Stimulated activated naive B cell treated with anti-CD40 and anti-IgM and Interleukin-4, amounts not matched to agents 10 μg/mL and 1 μg/mL and 100 μg/mL, for 72 hours (primary cell): ENCODE measurements around the gene SPATA13.

Source experiments
- ATAC-seq, 2 donors: fragments of 150-1000 bp; cut with Tn5 transposase; replicated peaks; 2 replicates each; pipeline ENCODE4 v1.10.0; 2021; ENCODE audit warnings: moderate library complexity in 1 of 2
- DNase-seq: peaks from one replicate; pipeline ENCODE4 v3.0.0; 2021
- H3K27ac Mint-ChIP-seq: one replicate; pipeline ENCODE4 v1.8.0; 2022; ENCODE audit warnings: mild to moderate bottlenecking, mixed read lengths
- H3K27me3 Mint-ChIP-seq, 2 donors: one replicate each; pipeline ENCODE4 v1.8.0; 2022; ENCODE audit warnings: mixed read lengths in 2 of 2
- H3K36me3 Mint-ChIP-seq, 2 donors: one replicate each; pipeline ENCODE4 v1.8.0; 2022; ENCODE audit warnings: mixed read lengths in 2 of 2, mild to moderate bottlenecking in 1 of 2
- H3K4me1 Mint-ChIP-seq, 2 donors: one replicate each; pipeline ENCODE4 v1.8.0; 2022; ENCODE audit warnings: mixed read lengths in 2 of 2, mild to moderate bottlenecking in 1 of 2
- H3K4me3 Mint-ChIP-seq, 2 donors: one replicate each; pipeline ENCODE4 v1.8.0; 2022; ENCODE audit warnings: mild to moderate bottlenecking in 2 of 2, mixed read lengths in 2 of 2, moderate library complexity in 1 of 2
- H3K9me3 Mint-ChIP-seq, 2 donors: one replicate each; pipeline ENCODE4 v1.8.0; 2022; ENCODE audit warnings: mixed read lengths in 2 of 2, mild to moderate bottlenecking in 1 of 2

SPATA13 gene

GRCh38 chr13:24221007-24221406, 60.5 kb downstream of the SPATA13 start:
- no peak for ATAC-seq

GRCh38 chr13:24222756-24223155, 62.2 kb downstream of the SPATA13 start:
- Mint-ChIP-seq H3K36me3 (no peaks in the 10 kb centered on the region), H3K4me1 (peaks cover 11 to 25% of the 10 kb centered on the region in 2 donors), H3K9me3 (no peaks in the 10 kb centered on the region), H3K27ac (no peak overlapping the region), H3K27me3 (no peaks in the 10 kb centered on the region), H3K4me3 (no peak overlapping the region)
- DNase-seq, result no peak
- ATAC-seq, result no peak

More at GRCh38 chr13:24221007-24221406, 60.5 kb downstream of the SPATA13 start:
- DNase-seq, result no peak
- H3K27ac Mint-ChIP-seq, result no peak overlapping the region
- H3K4me1 Mint-ChIP-seq, result peaks cover 20 to 42% of the 10 kb centered on the region in 2 donors
- no peak overlapping the region for H3K4me3 Mint-ChIP-seq
- H3K36me3 Mint-ChIP-seq, result no peaks in the 10 kb centered on the region
- H3K27me3 Mint-ChIP-seq, result no peaks in the 10 kb centered on the region
- no peaks in the 10 kb centered on the region for H3K9me3 Mint-ChIP-seq

DNA sequence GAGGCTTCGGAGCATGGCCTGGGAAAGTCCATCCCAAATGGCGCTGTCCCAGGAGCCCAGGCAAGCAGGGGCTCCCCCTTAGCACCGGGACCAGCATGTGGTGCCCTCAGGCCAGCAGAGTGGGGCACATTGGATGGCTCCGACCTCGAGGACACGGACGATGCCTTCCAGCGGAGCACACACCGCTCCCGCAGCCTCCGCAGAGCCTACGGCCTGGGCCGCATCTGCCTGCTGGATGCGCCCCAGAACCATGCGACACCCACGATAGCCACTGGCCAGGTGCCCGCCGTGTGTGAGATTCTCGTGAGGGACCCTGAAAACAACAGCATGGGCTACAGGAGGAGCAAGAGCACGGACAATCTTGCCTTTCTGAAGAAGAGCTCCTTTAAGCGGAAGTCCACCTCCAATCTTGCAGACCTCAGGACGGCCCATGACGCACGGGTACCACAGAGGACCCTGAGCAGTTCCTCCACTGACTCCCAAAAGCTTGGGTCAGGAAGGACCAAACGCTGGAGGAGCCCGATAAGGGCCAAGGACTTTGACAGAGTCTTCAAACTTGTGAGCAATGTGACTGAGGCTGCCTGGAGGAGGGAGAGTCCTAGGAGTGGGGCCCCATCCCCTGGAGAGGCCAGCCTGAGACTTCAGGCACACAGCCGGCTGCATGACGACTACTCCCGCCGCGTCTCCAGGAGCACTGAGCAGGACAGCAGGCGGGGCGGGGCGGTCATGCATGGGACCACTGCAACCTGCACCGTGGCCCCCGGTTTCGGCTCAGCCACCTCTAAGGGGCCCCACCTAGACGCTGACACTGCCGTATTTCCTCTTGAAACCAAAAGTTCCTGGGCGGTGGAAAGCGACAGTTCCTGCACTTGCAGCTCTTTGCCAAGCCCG, 63.1 kb downstream of the SPATA13 start:
- DNase-seq (no peak), ATAC-seq (peak; percentile 56 to 63)
- H3K36me3 Mint-ChIP-seq, result no peaks in the 10 kb centered on the region
- H3K27ac Mint-ChIP-seq, result no peak overlapping the region
- peak overlapping the region; percentile 72 to 74 for H3K4me3 Mint-ChIP-seq
- H3K9me3 Mint-ChIP-seq, result no peaks in the 10 kb centered on the region
- peaks cover 8 to 22% of the 10 kb centered on the region in 2 donors for H3K4me1 Mint-ChIP-seq
- H3K27me3 Mint-ChIP-seq, result no peaks in the 10 kb centered on the region

DNA sequence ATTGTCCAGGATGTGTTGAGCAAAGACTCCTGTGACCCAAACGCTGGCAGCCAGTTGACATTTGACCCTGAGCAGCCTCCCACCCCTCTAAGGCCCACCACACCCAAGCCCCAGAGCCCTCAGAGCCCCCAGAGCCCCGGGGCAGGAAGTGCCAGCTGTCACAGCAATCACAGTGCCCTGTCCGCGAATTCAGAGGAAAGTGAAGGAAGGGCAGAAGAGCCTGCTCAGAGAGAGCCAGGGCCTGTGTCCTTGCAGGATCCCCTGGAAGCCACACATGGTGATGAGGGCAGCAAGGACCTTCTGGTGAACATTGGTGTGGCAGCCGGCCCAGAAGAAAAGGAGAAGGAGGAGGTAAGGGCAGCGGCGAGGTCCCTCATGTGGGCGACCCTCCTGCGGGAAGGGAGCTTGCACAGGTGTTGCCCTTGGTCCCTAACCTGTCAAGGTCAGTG, 63.7 kb downstream of the SPATA13 start:
- DNase-seq, result no peak
- Mint-ChIP-seq H3K4me3 (peak overlapping the region; percentile 72 to 74), H3K36me3 (no peaks in the 10 kb centered on the region), H3K4me1 (peaks cover 8 to 22% of the 10 kb centered on the region in 2 donors), H3K27ac (no peak overlapping the region), H3K27me3 (no peaks in the 10 kb centered on the region), H3K9me3 (no peaks in the 10 kb centered on the region)
- ATAC-seq, result peak; percentile 11 to 16

DNA sequence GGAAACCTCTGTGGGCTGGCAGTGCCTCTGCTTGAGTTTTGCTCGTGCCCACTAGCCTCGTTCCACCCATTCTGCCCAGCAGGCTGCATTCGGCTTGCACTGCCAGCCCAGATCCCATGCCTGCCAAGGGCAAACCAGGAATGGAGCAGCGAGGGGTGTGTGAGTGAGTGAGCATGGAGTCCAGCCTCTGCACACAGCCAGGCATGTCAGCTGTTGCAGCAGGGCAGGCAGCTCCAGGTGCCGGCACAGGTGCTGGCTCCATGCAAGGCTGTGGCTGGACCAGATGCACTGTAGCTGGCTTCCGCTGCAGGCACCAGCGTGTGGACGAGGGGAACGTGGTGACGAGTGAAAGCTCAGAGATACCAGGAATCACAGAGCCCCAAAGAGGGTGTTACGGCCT, 64.5 kb downstream of the SPATA13 start:
- H3K27ac Mint-ChIP-seq, result no peak overlapping the region
- no peak for ATAC-seq
- H3K4me1 Mint-ChIP-seq, result peaks cover 6 to 20% of the 10 kb centered on the region in 2 donors
- no peak overlapping the region for H3K4me3 Mint-ChIP-seq
- no peak for DNase-seq
- no peaks in the 10 kb centered on the region for H3K9me3 Mint-ChIP-seq
- no peaks in the 10 kb centered on the region for H3K27me3 Mint-ChIP-seq
- H3K36me3 Mint-ChIP-seq, result no peaks in the 10 kb centered on the region

DNA sequence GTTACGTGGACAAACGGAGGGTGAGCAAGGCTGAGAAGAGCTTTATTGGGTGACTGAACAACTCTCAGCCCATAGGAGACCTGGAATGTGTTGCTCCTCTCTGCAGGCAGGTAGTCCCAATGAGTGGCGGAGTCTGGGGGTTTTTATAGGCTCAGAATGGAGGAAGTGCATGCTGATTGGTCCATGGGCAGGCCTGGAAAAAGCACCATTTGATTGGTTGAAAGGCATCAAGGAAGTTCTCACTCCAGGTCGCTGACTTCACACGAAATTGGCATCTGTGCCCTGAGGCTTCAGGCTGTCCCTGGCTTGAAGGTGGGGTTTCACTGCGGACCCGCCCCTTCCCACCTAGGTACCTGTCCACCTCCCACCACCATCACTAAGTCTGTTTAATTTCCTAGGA, 65.4 kb downstream of the SPATA13 start:
- H3K27ac Mint-ChIP-seq, result no peak overlapping the region
- ATAC-seq (no peak), DNase-seq (no peak)

DNA sequence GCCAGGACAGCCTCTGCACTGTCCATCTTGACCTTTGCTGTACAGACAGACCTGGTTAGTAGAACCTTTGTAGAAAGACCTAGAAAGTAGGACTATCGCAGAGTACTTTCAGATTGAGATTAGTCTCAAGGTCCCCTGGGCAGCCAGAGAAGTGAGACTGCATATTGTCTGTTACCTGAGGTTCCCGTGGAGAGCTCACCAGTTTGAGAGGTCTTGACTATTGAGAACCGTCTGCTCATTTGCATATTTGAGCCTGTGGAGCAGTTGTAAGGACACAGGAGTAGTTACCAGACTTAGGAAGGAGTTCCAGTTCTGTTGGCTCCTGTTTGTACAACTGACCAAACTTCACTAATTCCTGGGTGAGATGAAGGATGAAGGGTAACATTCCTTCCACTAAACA, 66.2 kb downstream of the SPATA13 start:
- Mint-ChIP-seq H3K4me1 (peaks cover 6 to 29% of the 10 kb centered on the region in 2 donors), H3K4me3 (no peak overlapping the region), H3K27me3 (no peaks in the 10 kb centered on the region), H3K9me3 (no peaks in the 10 kb centered on the region), H3K36me3 (no peaks in the 10 kb centered on the region), H3K27ac (no peak overlapping the region)
- DNase-seq (no peak), ATAC-seq (no peak)

More for the DNA sequence above, 65.4 kb downstream of the SPATA13 start:
- no peaks in the 10 kb centered on the region for H3K27me3 Mint-ChIP-seq
- H3K9me3 Mint-ChIP-seq, result no peaks in the 10 kb centered on the region
- no peak overlapping the region for H3K4me3 Mint-ChIP-seq
- no peaks in the 10 kb centered on the region for H3K36me3 Mint-ChIP-seq
- H3K4me1 Mint-ChIP-seq, result peaks cover 6 to 27% of the 10 kb centered on the region in 2 donors

DNA sequence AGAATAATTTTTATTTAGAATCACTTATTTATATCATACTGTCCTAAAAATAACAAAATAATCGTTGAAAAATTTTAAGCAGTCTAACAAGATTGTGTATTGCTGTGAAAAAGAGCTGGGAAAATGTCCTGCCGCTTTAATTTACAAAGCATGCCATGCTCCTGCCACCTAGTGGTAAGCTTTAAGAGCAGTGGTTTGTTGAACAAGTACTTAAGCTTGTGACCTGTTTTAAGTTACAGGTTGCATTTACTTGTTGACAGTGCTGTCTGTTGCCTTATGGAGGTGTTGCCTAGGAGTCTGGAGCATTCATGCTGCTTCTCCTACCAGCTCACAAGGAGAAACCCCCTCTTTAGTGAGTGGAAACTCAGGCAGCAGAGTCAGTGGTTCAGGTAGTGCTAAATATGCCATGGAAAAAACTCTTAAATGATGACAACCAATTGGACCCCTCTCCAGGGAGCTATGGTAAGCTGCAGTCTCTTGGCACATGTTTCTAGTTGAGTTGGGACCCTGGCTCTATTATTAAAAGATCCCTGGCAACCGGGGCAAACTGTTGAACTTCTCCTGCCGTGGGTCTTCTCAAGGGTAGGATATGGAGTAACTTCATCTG, 68.4 kb downstream of the SPATA13 start:
- ATAC-seq (peak; percentile 48 to 58), DNase-seq (no peak)
- H3K9me3 Mint-ChIP-seq, result no peaks in the 10 kb centered on the region
- H3K27ac Mint-ChIP-seq, result no peak overlapping the region
- H3K27me3 Mint-ChIP-seq, result no peaks in the 10 kb centered on the region
- peaks cover 6 to 33% of the 10 kb centered on the region in 2 donors for H3K4me1 Mint-ChIP-seq
- no peak overlapping the region for H3K4me3 Mint-ChIP-seq
- no peaks in the 10 kb centered on the region for H3K36me3 Mint-ChIP-seq

- Mint-ChIP-seq H3K36me3 (peaks cover 0 to 2% of the 10 kb centered on the region in 2 donors), H3K4me3 (no peak overlapping the region), H3K27ac (no peak overlapping the region)
These were observed 70.0 kb downstream of the SPATA13 start for GRCh38 chr13:24230428-24231072.

DNA sequence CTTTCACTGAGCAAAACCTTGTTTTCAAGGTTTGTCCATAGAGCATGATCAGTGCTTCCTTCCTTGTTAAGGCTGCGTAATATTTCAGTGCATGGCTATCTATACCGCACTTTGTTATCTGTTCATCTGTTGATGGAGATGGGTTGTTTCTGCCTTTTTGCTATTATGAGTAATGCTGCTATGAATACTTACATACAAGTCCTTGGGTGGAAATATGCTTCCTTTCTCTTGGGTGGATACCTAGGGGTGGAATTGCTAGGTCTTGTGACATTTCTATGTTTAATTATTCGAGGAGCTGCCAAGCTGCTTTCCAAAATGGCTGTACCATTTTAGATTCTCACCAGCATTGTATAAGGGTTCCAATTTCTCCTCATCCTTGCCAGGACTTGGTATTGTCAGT, 70.9 kb downstream of the SPATA13 start:
- peaks cover 3 to 27% of the 10 kb centered on the region in 2 donors for H3K4me1 Mint-ChIP-seq
- H3K4me3 Mint-ChIP-seq, result no peak overlapping the region
- no peak overlapping the region for H3K27ac Mint-ChIP-seq
- ATAC-seq (no peak), DNase-seq (no peak)
- H3K36me3 Mint-ChIP-seq, result peaks cover 0 to 2% of the 10 kb centered on the region in 2 donors
- no peaks in the 10 kb centered on the region for H3K27me3 Mint-ChIP-seq
- no peaks in the 10 kb centered on the region for H3K9me3 Mint-ChIP-seq

More at GRCh38 chr13:24230428-24231072, 70.0 kb downstream of the SPATA13 start:
- no peaks in the 10 kb centered on the region for H3K27me3 Mint-ChIP-seq
- ATAC-seq, result no peak
- H3K9me3 Mint-ChIP-seq, result no peaks in the 10 kb centered on the region
- peaks cover 3 to 27% of the 10 kb centered on the region in 2 donors for H3K4me1 Mint-ChIP-seq
- DNase-seq, result no peak

- DNase-seq (no peak), ATAC-seq (no peak)
- peaks cover 3 to 27% of the 10 kb centered on the region in 2 donors for H3K4me1 Mint-ChIP-seq
- H3K9me3 Mint-ChIP-seq, result no peaks in the 10 kb centered on the region
- H3K36me3 Mint-ChIP-seq, result peaks cover 0 to 2% of the 10 kb centered on the region in 2 donors
- H3K4me3 Mint-ChIP-seq, result no peak overlapping the region
- H3K27me3 Mint-ChIP-seq, result no peaks in the 10 kb centered on the region
- H3K27ac Mint-ChIP-seq, result peak overlapping the region; percentile 63
These were observed 71.5 kb downstream of the SPATA13 start for GRCh38 chr13:24232037-24232436.

- Mint-ChIP-seq H3K36me3 (peaks cover 0 to 2% of the 10 kb centered on the region in 2 donors), H3K9me3 (no peaks in the 10 kb centered on the region), H3K4me3 (no peak overlapping the region), H3K4me1 (peaks cover 3 to 27% of the 10 kb centered on the region in 2 donors), H3K27me3 (no peaks in the 10 kb centered on the region), H3K27ac (no peak overlapping the region)
- ATAC-seq (no peak), DNase-seq (no peak)
These were observed 72.0 kb downstream of the SPATA13 start for GRCh38 chr13:24232474-24232873.

GRCh38 chr13:24233351-24233901, 72.9 kb downstream of the SPATA13 start:
- peak in 1 of 2 donors; percentile 49 for ATAC-seq
- no peak overlapping the region for H3K4me3 Mint-ChIP-seq
- peaks cover 0 to 2% of the 10 kb centered on the region in 2 donors for H3K36me3 Mint-ChIP-seq
- no peak overlapping the region for H3K27ac Mint-ChIP-seq
- no peak for DNase-seq
- peaks cover 3 to 27% of the 10 kb centered on the region in 2 donors for H3K4me1 Mint-ChIP-seq
- no peaks in the 10 kb centered on the region for H3K9me3 Mint-ChIP-seq
- no peaks in the 10 kb centered on the region for H3K27me3 Mint-ChIP-seq
